Gastroesophageal sphincter (tissue), 3 donors: ENCODE data around the gene DNAJC11.

ENCODE experiments used
- EP300 ChIP-seq: sonication (generic); formaldehyde crosslinking; IDR thresholded peaks from one replicate; pipeline ENCODE4 v1.6.1; 2017; ENCODE audit warnings: antibody characterized with exemption, mild to moderate bottlenecking
- POLR2A ChIP-seq, 2 donors: fragments of 450-650 bp; IDR thresholded peaks; one replicate each; pipeline ENCODE4 v1.6.1; 2017; ENCODE audit warnings: antibody characterized with exemption in 2 of 2, mild to moderate bottlenecking in 2 of 2, moderate library complexity in 1 of 2
- POLR2AphosphoS5 ChIP-seq: sonication (generic); formaldehyde crosslinking; IDR thresholded peaks from one replicate; pipeline ENCODE4 v1.6.1; 2017; ENCODE audit warnings: antibody characterized with exemption
- TF ChIP-seq, protein P1 (sequence below), 4 experiments: fragments of 200-600 bp in 2 of 4; fragments of 450-650 bp in 2 of 4; sonication (generic) in 1 of 4; IDR thresholded peaks; one replicate each; pipeline ENCODE4 v1.5.1; 2017 to 2019; ENCODE audit warnings: antibody characterized with exemption in 4 of 4, mild to moderate bottlenecking in 2 of 4, moderate library complexity in 2 of 4

DNA sequence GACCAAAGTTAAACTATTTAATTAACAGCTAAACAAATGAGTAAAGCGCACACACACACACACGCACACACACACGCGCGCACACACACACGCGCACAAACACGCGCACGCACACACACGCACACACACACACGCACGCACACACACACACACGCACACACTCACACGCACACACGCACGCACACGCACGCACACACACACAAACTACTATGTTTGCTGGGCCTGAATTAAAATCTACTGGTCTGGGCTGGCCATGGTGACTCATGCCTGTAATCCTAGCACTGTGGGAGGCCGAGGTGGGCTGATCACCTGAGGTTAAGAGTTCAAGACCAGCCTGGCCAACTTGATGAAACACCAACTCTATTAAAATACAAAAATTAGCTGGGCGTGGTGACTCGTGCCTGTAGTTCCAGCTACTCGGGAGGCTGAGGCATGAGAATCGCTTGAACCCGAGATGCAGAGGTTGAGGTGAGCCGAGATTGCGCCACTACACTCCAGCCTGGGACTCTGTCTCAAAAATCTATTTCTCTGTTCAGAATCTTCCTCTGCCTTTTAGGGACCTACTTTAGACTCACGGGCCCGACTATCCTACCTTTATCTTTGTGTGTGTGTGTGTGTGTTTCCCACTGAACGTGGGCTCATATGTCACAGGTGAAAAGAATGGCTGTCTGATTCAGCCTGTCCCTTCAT lies 37.5 kb upstream of the DNAJC11 start:
- TF ChIP-seq, protein P1, sequence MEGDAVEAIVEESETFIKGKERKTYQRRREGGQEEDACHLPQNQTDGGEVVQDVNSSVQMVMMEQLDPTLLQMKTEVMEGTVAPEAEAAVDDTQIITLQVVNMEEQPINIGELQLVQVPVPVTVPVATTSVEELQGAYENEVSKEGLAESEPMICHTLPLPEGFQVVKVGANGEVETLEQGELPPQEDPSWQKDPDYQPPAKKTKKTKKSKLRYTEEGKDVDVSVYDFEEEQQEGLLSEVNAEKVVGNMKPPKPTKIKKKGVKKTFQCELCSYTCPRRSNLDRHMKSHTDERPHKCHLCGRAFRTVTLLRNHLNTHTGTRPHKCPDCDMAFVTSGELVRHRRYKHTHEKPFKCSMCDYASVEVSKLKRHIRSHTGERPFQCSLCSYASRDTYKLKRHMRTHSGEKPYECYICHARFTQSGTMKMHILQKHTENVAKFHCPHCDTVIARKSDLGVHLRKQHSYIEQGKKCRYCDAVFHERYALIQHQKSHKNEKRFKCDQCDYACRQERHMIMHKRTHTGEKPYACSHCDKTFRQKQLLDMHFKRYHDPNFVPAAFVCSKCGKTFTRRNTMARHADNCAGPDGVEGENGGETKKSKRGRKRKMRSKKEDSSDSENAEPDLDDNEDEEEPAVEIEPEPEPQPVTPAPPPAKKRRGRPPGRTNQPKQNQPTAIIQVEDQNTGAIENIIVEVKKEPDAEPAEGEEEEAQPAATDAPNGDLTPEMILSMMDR (IDR thresholded peaks at IDR 0.05), result no peak
- no peak for TF ChIP-seq POLR2A (IDR thresholded peaks at IDR 0.05)
- no peak for TF ChIP-seq EP300
- no peak for TF ChIP-seq POLR2AphosphoS5
